ENCODE measurements around the gene UBE2QL1. TPM values are rescaled to one million over a fixed set of nuclear protein-coding genes. Genes with fewer than 3 reads are reported as not detected.

UBE2QL1 gene
- total RNA-seq, 1 experiment from 2014 or later: not detected

DNA sequence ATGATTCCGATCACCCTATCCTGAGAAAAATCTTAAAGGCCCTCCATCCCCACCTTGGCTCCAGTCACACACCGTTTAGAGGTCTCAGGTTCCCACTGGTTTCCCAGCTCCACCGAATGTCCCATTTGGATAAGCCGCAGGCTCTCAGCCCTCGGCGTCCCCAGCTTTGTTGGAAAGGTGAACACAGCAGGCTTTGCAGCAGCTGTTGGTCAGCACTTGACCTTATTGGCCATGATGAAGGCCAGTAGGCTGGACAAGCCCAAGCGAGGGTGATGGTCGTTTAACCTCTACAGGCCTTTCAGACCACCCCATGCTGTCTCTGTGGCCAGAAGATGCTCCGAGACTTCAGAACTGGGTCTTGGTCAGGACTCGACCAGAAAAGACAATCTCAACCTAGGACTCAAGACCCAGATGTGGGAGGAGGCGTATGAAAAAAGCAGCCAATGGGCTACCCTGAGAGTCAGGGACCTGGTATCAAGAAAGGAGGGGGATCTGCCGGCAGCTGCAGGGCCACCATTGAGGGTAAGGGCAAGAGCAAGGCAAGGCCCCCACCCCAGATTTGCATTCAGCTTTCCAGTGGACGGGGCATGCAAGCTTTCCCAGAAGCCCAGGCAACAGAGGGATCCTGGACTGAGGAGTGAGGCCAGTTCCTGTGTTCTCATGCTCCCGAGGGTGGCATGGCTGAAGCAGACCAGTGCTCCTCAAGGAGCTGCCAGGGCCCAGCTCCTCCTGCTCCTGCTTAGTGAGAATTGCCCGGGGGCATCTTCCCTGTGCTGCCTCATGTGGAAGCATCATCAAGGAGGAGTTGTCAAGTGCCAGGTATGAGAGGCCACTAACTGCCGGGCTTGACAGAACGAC is 13.4 kb downstream of the UBE2QL1 start:
- no TSS peak for BruUV-seq (replicated peaks)
- Mint-ChIP-seq H3K27ac (ENCODE audit: unreplicated experiment) (no peak overlapping the region), H3K4me1 (ENCODE audit: low read depth, unreplicated experiment) (no peaks in the 10 kb centered on the region), H3K36me3 (ENCODE audit: insufficient read depth, unreplicated experiment) (no peaks in the 10 kb centered on the region), H3K4me3 (ENCODE audit: low read depth, unreplicated experiment) (no peak overlapping the region), H3K9me3 (ENCODE audit: low read depth, unreplicated experiment) (no peaks in the 10 kb centered on the region), H3K27me3 (ENCODE audit: unreplicated experiment) (peaks cover 21% of the 10 kb centered on the region)
- intact Hi-C loops (cut with micrococcal nuclease; ENCODE audit: unreplicated experiment): no loop called here
- CTCF ChIA-PET: no interaction called here
- TF ChIP-seq, protein P1, sequence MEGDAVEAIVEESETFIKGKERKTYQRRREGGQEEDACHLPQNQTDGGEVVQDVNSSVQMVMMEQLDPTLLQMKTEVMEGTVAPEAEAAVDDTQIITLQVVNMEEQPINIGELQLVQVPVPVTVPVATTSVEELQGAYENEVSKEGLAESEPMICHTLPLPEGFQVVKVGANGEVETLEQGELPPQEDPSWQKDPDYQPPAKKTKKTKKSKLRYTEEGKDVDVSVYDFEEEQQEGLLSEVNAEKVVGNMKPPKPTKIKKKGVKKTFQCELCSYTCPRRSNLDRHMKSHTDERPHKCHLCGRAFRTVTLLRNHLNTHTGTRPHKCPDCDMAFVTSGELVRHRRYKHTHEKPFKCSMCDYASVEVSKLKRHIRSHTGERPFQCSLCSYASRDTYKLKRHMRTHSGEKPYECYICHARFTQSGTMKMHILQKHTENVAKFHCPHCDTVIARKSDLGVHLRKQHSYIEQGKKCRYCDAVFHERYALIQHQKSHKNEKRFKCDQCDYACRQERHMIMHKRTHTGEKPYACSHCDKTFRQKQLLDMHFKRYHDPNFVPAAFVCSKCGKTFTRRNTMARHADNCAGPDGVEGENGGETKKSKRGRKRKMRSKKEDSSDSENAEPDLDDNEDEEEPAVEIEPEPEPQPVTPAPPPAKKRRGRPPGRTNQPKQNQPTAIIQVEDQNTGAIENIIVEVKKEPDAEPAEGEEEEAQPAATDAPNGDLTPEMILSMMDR (IDR thresholded peaks at IDR 0.05; ENCODE audit: unreplicated experiment): no peak
- no peak for DNase-seq

DNA sequence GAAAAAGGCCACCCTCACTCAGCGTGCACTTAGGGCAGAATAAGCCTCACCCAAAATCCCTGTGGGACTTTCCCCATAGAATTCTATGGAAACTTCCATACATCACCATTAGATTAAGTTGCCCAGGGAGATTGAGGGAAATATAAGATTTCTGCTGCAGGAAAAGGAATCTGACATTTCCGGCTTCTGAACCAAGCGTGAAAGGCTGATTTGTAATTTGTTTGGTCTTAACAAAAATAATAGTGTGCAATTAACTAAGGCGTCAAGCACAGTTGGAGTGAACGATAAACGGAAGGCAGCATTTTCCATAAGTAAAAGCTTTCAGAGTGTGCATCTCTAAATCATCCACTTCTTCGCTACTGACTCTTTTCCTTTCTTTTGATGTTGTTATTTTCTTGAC is 14.0 kb downstream of the UBE2QL1 start:
- no peak overlapping the region for H3K27ac Mint-ChIP-seq (ENCODE audit: unreplicated experiment)
- H3K4me1 Mint-ChIP-seq (ENCODE audit: low read depth, unreplicated experiment): no peaks in the 10 kb centered on the region
- DNase-seq: no peak
- CTCF ChIA-PET: no interaction called here
- no peaks in the 10 kb centered on the region for H3K9me3 Mint-ChIP-seq (ENCODE audit: low read depth, unreplicated experiment)
- no peak overlapping the region for H3K4me3 Mint-ChIP-seq (ENCODE audit: low read depth, unreplicated experiment)
- H3K27me3 Mint-ChIP-seq (ENCODE audit: unreplicated experiment): peaks cover 21% of the 10 kb centered on the region
- TF ChIP-seq, protein P1 (IDR thresholded peaks at IDR 0.05; ENCODE audit: unreplicated experiment): no peak
- intact Hi-C loops (cut with micrococcal nuclease; ENCODE audit: unreplicated experiment): no loop called here
- no peaks in the 10 kb centered on the region for H3K36me3 Mint-ChIP-seq (ENCODE audit: insufficient read depth, unreplicated experiment)
- no TSS peak for BruUV-seq (replicated peaks)

DNA sequence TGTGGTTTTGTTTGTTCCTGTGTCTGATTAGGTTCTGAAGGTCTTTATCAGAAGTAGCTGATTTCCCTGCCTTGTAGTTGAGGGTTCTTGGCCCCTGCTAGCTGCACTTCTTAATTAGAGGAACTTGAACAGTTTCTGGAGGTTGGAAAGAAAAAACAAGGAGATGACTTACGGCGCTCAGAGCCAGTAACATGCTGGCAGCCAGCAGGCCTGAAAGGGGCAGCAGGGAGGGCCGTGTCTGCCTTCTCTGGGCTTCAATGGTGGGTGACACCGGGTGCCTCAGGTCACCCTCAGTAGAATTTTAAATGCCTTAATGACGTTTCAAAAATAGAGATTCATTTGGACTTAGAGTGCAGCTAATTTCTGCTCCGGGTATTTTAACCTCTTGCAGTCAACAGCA is 15.8 kb downstream of the UBE2QL1 start:
- intact Hi-C loops (cut with micrococcal nuclease; ENCODE audit: unreplicated experiment): no loop called here
- Mint-ChIP-seq H3K9me3 (ENCODE audit: low read depth, unreplicated experiment) (no peaks in the 10 kb centered on the region), H3K27ac (ENCODE audit: unreplicated experiment) (no peak overlapping the region), H3K36me3 (ENCODE audit: insufficient read depth, unreplicated experiment) (no peaks in the 10 kb centered on the region), H3K4me1 (ENCODE audit: low read depth, unreplicated experiment) (no peaks in the 10 kb centered on the region), H3K27me3 (ENCODE audit: unreplicated experiment) (peaks cover 28% of the 10 kb centered on the region), H3K4me3 (ENCODE audit: low read depth, unreplicated experiment) (no peak overlapping the region)
- TF ChIP-seq, protein P1 (IDR thresholded peaks at IDR 0.05; ENCODE audit: unreplicated experiment): no peak
- CTCF ChIA-PET: no interaction called here
- no peak for DNase-seq
- no TSS peak for BruUV-seq (replicated peaks)

DNA sequence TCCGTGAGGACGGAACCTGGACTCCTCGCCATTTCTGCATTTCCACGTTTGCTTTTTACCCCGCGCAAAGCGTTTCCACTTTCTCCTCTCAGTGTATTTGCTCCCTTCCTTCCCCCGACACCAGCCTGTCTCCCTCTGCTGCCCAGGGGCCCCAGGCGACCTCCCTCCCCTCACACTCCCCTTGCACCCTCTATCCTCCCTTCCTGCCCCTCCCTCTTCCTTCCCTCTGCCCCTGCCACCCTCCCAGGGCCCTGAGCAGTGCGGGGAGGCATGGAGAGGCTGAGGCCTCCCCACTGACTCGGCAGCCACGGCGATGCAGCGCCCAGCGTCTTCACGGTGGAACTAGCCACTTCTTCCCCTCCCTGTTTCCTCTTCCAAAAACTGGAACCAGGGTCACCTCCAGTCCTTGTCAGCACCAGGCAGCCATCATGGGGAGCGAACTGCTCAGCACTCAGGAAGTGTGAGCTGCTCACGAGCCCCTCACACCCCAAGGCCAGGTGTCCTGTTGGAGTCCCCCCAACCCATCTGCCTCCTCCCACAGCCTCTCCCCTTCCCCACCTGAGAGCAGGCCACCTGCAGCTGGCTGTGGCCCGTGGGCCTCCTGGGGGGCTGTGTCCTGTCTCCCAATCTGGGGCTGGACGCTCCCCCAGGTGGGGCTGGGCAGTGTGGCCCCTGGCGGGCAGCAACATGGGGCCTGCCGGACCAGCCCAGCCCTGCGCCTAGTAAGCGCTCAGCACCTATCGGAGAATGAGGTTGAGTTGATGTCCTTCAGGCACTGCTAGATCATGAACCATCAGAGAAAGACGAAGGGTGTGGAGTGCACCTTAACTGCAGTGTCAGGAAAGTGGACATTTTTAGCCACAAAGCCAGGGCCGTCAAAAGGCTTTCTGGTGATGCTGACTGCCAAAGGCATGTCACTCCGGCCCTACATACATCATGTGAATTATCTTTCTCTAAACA is 17.5 kb downstream of the UBE2QL1 start:
- H3K9me3 Mint-ChIP-seq (ENCODE audit: low read depth, unreplicated experiment): no peaks in the 10 kb centered on the region
- CTCF ChIA-PET: interaction anchor here (0.6 kb wide), 1 partner anchor 842 kb away, joined by 5 read pairs; no protein-coding TSS in a partner anchor
- no TSS peak for BruUV-seq (replicated peaks)

More for the DNA sequence above, 17.5 kb downstream of the UBE2QL1 start:
- Mint-ChIP-seq H3K27me3 (ENCODE audit: unreplicated experiment) (peaks cover 31% of the 10 kb centered on the region), H3K4me3 (ENCODE audit: low read depth, unreplicated experiment) (no peak overlapping the region), H3K27ac (ENCODE audit: unreplicated experiment) (no peak overlapping the region), H3K36me3 (ENCODE audit: insufficient read depth, unreplicated experiment) (no peaks in the 10 kb centered on the region), H3K4me1 (ENCODE audit: low read depth, unreplicated experiment) (no peaks in the 10 kb centered on the region)
- intact Hi-C loops (cut with micrococcal nuclease; ENCODE audit: unreplicated experiment): no loop called here
- no peak for DNase-seq
- TF ChIP-seq, protein P1 (IDR thresholded peaks at IDR 0.05; ENCODE audit: unreplicated experiment): no peak
